SK-N-SH (cell line): Measurements from ENCODE around the gene SLC16A8. TPM values are rescaled to one million over a fixed set of nuclear protein-coding genes. Genes with fewer than 3 reads are reported as not detected.

ENCODE experiments used
- CTCF ChIA-PET: fragments of 300-600, 350-600 bp; formaldehyde crosslinking; extraction: SDS; loops from one replicate; lab custom pipeline; 2021; lab: Yijun Ruan, JAX
- POLR2A ChIA-PET: fragments of 350-600 bp; sonication (Branson Sonifier 250); formaldehyde crosslinking; extraction: SDS; loops from one replicate; lab custom pipeline; 2020; ENCODE audit warnings: antibody characterized with exemption, inconsistent platforms; lab: Yijun Ruan, JAX
- DNase-seq: peaks from one replicate; pipeline ENCODE4 v3.0.0; 2012
- H2AFZ ChIP-seq: fragments of 200-600 bp; sonication (generic); 2 replicates; pipeline ENCODE4 v1.8.1; 2016; ENCODE audit warnings: antibody characterized with exemption, mild to moderate bottlenecking, low read depth
- H3F3A ChIP-seq: fragments of 200-600 bp; sonication (generic); replicated peaks from 2 replicates; pipeline ENCODE3; 2016; ENCODE audit warnings: antibody characterized with exemption, mild to moderate bottlenecking; ENCODE audit not compliant: insufficient read depth
- H3K27ac ChIP-seq, 2 experiments: fragments of 200-500 bp in 1 of 2; fragments of 200-600 bp in 1 of 2; sonication (Bioruptor generic) in 1 of 2; sonication (generic), shearing (Covaris generic) in 1 of 2; 2 replicates each; pipeline versions ENCODE4 v1.5.1 to v1.6.1; 2014 to 2016; ENCODE audit warnings: low read depth in 2 of 2, inconsistent platforms in 1 of 2, low read length in 1 of 2, mild to moderate bottlenecking in 1 of 2, mixed read lengths in 1 of 2
- H3K27me3 ChIP-seq: fragments of 200-600 bp; sonication (generic), shearing (Covaris generic); 2 replicates; pipeline ENCODE4 v1.6.1; 2016; ENCODE audit warnings: mixed run types; ENCODE audit not compliant: insufficient read depth
- H3K36me3 ChIP-seq, 2 experiments: fragments of 200-500 bp in 1 of 2; fragments of 200-600 bp in 1 of 2; sonication (Bioruptor generic) in 1 of 2; sonication (generic) in 1 of 2; replicated peaks in 1 of 2; 2 replicates each; pipeline versions ENCODE3 to v1.5.1; 2014 to 2016; ENCODE audit warnings: low read length in 1 of 2, mild to moderate bottlenecking in 1 of 2; ENCODE audit not compliant: insufficient read depth in 2 of 2, control insufficient read depth in 1 of 2
- H3K4me1 ChIP-seq, 2 experiments: fragments of 200-500 bp in 1 of 2; fragments of 200-600 bp in 1 of 2; sonication (Bioruptor generic) in 1 of 2; sonication (generic), shearing (Covaris generic) in 1 of 2; 2 replicates each; pipeline versions ENCODE4 v1.5.1 to v1.6.1; 2014 to 2016; ENCODE audit warnings: low read depth in 1 of 2, low read length in 1 of 2, mixed run types in 1 of 2; ENCODE audit not compliant: insufficient read depth in 2 of 2, control insufficient read depth in 1 of 2
- H3K4me2 ChIP-seq: fragments of 200-600 bp; sonication (generic), shearing (Covaris generic); 2 replicates; pipeline ENCODE4 v1.6.1; 2017; ENCODE audit warnings: mixed run types
- H3K4me3 ChIP-seq, 2 experiments: fragments of 200-500 bp in 1 of 2; fragments of 200-600 bp in 1 of 2; sonication (Bioruptor generic) in 1 of 2; sonication (generic), shearing (Covaris generic) in 1 of 2; 2 replicates each; pipeline versions ENCODE4 v1.5.1 to v1.8.1; 2014 to 2016; ENCODE audit warnings: low read depth in 2 of 2, inconsistent platforms in 1 of 2, low read length in 1 of 2, mild to moderate bottlenecking in 1 of 2, mixed read lengths in 1 of 2, moderate library complexity in 1 of 2
- H3K79me2 ChIP-seq: fragments of 200-600 bp; sonication (generic); 2 replicates; pipeline ENCODE4 v1.8.1; 2017; ENCODE audit warnings: mild to moderate bottlenecking; ENCODE audit not compliant: insufficient read depth
- H3K9ac ChIP-seq: fragments of 200-600 bp; sonication (generic); 2 replicates; pipeline ENCODE4 v1.6.1; 2017; ENCODE audit warnings: mixed run types
- H3K9me2 ChIP-seq: fragments of 200-600 bp; sonication (generic); 2 replicates; pipeline ENCODE4 v1.6.1; 2017; ENCODE audit warnings: mixed run types
- H3K9me3 ChIP-seq: fragments of 200-600 bp; sonication (generic); 2 replicates; pipeline ENCODE4 v1.6.1; 2017; ENCODE audit warnings: mixed run types, mild to moderate bottlenecking, moderate library complexity
- H4K20me1 ChIP-seq: fragments of 200-600 bp; sonication (generic); 2 replicates; pipeline ENCODE4 v1.6.1; 2017; ENCODE audit warnings: mild to moderate bottlenecking, mixed run types; ENCODE audit not compliant: insufficient read depth
- CHD2 ChIP-seq: fragments of 150-350 bp; IDR thresholded peaks from 2 replicates; pipeline ENCODE4 v1.6.1; 2018; ENCODE audit warnings: low read length; ENCODE audit not compliant: partially characterized antibody
- GABPA ChIP-seq: IDR thresholded peaks from 2 replicates; pipeline ENCODE4 v1.4.0; 2012; ENCODE audit warnings: low read depth, mild to moderate bottlenecking
- RFX5 ChIP-seq: IDR thresholded peaks from 2 replicates; pipeline ENCODE4 v1.6.1; 2012; ENCODE audit warnings: mild to moderate bottlenecking, improper control_type of control experiment, low read length
- RXRA ChIP-seq: IDR thresholded peaks from 2 replicates; pipeline ENCODE4 v1.4.0; 2012; ENCODE audit warnings: low read depth, mild to moderate bottlenecking, borderline replicate concordance
- SMC3 ChIP-seq: IDR thresholded peaks from 2 replicates; pipeline ENCODE4 v1.6.1; 2012; ENCODE audit warnings: low read depth, low read length, improper control_type of control experiment
- TAF1 ChIP-seq: IDR thresholded peaks from 2 replicates; pipeline ENCODE4 v1.6.1; 2012; ENCODE audit warnings: low read depth, mild to moderate bottlenecking, low read length, moderate library complexity, borderline replicate concordance
- WGBS: methylation state at CpG from one replicate; pipeline ENCODE4 v1.1.6; 2017; ENCODE audit warnings: low lambda C conversion rate; 5-methylcytosine and 5-hydroxymethylcytosine counted together
- polyA plus RNA-seq, 3 experiments: library from polyadenylated mRNA; depleted of rRNA; stranded (reverse); fragments of >200 nt; gene quantifications; 2 replicates each; pipeline ENCODE4 v1.2.3, GENCODE V29; 2012
- TF ChIP-seq, protein P1 (sequence below): fragments of 200-600 bp; sonication (generic); IDR thresholded peaks from 2 replicates; pipeline ENCODE4 v1.6.1; 2017; ENCODE audit warnings: antibody characterized with exemption, mild to moderate bottlenecking, moderate library complexity
- TF ChIP-seq, protein P2 (sequence below): IDR thresholded peaks from 2 replicates; pipeline ENCODE4 v1.4.0; 2012; ENCODE audit warnings: low read depth
- TF ChIP-seq, protein P3 (sequence below): IDR thresholded peaks from 2 replicates; pipeline ENCODE4; 2012
- TF ChIP-seq, protein P4 (sequence below): fragments of 150-350 bp; IDR thresholded peaks from 2 replicates; pipeline ENCODE4 v1.6.1; 2016; ENCODE audit warnings: mild to moderate bottlenecking, low read depth, low read length

The SLC16A8 gene
- polyA plus RNA-seq, 1 of the 3 experiments (the other 2 are of a cell fraction) = not detected

DNA sequence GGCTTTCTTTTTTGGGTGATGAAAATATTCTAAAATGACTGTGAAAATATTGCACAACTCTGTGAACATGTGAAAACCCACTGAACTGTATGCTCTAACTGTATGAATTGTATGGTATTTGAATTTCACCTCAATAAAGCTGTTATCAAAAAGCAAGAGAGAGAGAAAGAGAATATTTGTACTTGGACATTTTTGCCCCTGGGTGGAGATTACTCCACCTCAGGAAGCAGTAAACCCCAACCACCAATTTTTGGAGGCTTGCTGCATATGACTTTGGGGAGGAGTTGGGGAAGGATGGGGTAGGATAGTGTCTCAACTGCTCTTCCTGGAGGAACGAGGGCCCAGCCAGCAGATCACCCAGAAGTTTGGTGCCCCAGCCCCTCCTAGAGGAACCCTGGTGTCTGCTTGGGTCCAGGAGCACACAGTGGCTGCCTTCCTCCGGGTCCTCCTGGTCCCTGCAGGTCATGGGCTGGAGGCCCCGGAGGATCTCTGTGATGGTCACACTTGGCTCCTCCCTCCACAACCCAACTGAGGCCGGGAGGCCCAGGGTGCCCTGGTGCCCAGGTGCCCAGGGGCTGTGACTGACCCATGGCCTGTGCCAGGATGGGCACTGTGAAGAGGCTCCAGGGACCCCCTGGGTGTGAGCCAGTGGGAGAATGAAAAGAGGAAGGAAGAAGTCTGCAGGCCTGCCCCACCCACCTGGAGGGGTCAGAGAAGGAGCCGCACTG, 42.1 kb downstream of the SLC16A8 start:
- Histone ChIP-seq H3K36me3 (no peaks in the 10 kb centered on the region), H2AFZ (no peak overlapping the region), H3K4me3 (no peak overlapping the region), H3K4me2 (no peak overlapping the region), H3K9me3 (no peaks in the 10 kb centered on the region), H3K4me1 (no peaks in the 10 kb centered on the region), H3K9ac (no peak overlapping the region), H3K27ac (no peak overlapping the region), H3F3A (no peaks in the 10 kb centered on the region), H3K79me2 (no peaks in the 10 kb centered on the region), H3K9me2 (no peaks in the 10 kb centered on the region), H3K27me3 (no peaks in the 10 kb centered on the region), H4K20me1 (no peaks in the 10 kb centered on the region)
- ChIA-PET CTCF (interaction anchor here (1.1 kb wide), 1 partner anchor 546 kb away, joined by 3 read pairs; no protein-coding TSS in a partner anchor), POLR2A (no interaction called here)
- TF ChIP-seq, protein P1, sequence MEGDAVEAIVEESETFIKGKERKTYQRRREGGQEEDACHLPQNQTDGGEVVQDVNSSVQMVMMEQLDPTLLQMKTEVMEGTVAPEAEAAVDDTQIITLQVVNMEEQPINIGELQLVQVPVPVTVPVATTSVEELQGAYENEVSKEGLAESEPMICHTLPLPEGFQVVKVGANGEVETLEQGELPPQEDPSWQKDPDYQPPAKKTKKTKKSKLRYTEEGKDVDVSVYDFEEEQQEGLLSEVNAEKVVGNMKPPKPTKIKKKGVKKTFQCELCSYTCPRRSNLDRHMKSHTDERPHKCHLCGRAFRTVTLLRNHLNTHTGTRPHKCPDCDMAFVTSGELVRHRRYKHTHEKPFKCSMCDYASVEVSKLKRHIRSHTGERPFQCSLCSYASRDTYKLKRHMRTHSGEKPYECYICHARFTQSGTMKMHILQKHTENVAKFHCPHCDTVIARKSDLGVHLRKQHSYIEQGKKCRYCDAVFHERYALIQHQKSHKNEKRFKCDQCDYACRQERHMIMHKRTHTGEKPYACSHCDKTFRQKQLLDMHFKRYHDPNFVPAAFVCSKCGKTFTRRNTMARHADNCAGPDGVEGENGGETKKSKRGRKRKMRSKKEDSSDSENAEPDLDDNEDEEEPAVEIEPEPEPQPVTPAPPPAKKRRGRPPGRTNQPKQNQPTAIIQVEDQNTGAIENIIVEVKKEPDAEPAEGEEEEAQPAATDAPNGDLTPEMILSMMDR = no peak
- TF ChIP-seq RXRA (no peak), GABPA (no peak), TAF1 (no peak), SMC3 (no peak), RFX5 (no peak), CHD2 (no peak)
- TF ChIP-seq, protein P2, sequence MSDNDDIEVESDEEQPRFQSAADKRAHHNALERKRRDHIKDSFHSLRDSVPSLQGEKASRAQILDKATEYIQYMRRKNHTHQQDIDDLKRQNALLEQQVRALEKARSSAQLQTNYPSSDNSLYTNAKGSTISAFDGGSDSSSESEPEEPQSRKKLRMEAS = no peak
- TF ChIP-seq, protein P3, sequence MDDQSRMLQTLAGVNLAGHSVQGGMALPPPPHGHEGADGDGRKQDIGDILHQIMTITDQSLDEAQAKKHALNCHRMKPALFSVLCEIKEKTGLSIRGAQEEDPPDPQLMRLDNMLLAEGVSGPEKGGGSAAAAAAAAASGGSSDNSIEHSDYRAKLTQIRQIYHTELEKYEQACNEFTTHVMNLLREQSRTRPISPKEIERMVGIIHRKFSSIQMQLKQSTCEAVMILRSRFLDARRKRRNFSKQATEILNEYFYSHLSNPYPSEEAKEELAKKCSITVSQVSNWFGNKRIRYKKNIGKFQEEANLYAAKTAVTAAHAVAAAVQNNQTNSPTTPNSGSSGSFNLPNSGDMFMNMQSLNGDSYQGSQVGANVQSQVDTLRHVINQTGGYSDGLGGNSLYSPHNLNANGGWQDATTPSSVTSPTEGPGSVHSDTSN = no peak
- TF ChIP-seq, protein P4, sequence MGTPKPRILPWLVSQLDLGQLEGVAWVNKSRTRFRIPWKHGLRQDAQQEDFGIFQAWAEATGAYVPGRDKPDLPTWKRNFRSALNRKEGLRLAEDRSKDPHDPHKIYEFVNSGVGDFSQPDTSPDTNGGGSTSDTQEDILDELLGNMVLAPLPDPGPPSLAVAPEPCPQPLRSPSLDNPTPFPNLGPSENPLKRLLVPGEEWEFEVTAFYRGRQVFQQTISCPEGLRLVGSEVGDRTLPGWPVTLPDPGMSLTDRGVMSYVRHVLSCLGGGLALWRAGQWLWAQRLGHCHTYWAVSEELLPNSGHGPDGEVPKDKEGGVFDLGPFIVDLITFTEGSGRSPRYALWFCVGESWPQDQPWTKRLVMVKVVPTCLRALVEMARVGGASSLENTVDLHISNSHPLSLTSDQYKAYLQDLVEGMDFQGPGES = no peak
- WGBS = 80% methylated on average over 3 of the region's 5 CpGs
- DNase-seq = no peak
